NT2/D1 (cell line): Measurements from ENCODE around the gene PCSK6.

Source experiments
- SUZ12 ChIP-seq: IDR thresholded peaks from 2 replicates; pipeline ENCODE4 v1.6.1; 2011; ENCODE audit not compliant: insufficient read length, insufficient read depth; ENCODE audit errors: extremely low read depth
- YY1 ChIP-seq: IDR thresholded peaks from 2 replicates; pipeline ENCODE4 v1.6.1; 2011; ENCODE audit not compliant: insufficient read length, insufficient read depth

DNA sequence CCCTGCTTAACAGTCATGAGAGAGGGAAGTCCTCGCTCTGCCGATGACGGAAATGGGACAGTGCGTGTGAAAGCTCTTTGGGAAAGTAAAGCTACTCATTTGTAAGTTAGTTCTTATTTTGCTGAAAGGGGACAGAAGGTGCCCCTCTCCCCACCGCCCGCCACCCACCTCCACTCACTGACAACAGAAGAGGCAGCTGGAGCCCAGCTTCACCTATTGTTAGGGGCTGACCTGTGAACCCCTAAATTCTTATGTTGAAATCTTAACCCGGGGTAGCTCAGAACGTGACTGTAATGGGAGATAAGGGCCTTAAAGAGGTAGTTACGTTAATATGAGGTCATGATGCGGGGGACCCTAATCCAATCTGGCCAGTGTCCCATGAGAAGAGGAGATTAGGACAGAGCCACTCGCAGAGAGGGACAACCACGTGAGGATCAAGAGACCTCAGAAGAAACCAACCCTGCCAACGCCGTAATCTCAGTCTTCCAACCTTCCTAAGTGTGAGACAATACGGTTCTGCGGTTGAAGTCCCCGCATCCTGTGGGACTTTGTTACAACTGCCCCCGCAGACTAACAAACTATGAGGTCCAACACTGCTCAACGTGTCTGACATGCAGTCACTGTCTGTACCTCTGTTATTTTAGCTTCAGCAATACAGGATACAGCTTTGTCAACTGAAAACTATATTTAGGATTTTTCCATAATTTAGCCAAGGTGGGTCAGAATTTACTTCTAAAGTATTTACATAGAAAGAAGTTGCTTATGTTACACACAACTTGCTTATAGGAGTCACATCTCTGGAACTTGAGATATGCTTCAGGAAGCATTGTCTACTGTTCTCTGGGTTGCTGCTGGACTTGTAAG is 51.7 kb downstream of the PCSK6 start:
- TF ChIP-seq YY1, result no peak
- no peak for TF ChIP-seq SUZ12
